Urothelium cell line (cell line): ENCODE results near the gene SRSF11.

Experiments
- DNase-seq: peaks from one replicate; pipeline ENCODE4 v3.0.0; 2011; ENCODE audit warnings: low spot score, mixed read lengths
- FAIRE-seq: peaks from 2 replicates; lab custom pipeline; 2011; peaks lifted over from hg19 to GRCh38; lab: Jason Lieb, UNC

SRSF11 gene

GRCh38 chr1:70220517-70221237 is 503 bp upstream of the SRSF11 start:
- FAIRE-seq (no peak), DNase-seq (peak; percentile 2)

GRCh38 chr1:70222716-70223235 is 1.6 kb downstream of the SRSF11 start:
- no peak for DNase-seq
- no peak for FAIRE-seq

DNA sequence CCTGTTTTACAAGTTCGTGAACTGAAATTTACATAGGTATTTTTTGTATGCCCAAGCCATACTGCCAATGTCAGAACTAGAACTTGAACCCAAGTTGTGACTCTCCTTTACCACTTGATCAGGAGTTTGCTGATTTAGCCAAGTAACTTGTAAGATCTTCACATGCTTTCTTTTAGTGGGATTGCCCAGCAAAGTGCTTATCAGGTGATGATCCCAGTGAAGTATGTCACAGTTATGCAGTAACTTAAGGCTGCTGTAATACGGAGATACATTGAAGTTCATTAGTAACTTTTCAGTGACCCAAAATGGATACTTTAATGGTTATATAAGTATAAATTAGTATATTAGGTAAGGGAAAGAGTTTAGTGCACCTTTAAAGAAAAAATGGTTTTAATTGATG is 3.8 kb downstream of the SRSF11 start:
- no peak for FAIRE-seq
- DNase-seq: no peak

GRCh38 chr1:70227439-70227838 is 6.3 kb downstream of the SRSF11 start:
- FAIRE-seq: no peak
- no peak for DNase-seq

DNA sequence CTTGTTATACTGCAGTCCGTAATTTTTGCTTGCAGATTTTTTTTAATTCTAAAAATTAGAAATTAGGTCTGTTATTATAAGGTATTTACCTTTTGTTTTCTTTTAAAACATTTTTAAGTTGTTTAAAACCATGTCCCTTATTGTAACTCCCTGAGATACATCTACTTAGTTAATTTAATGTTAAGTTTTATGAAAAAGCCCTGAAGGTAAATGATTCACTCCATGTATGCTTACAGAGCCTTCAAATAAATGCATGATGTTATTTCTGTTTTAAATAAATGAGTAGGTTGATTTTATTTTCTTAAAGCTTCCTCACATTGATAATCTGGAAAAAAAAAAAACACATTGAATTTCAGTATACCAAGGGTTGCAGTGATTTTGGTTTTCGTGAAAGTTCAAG is 7.5 kb downstream of the SRSF11 start:
- FAIRE-seq (no peak), DNase-seq (no peak)

GRCh38 chr1:70231475-70231874 is 10.3 kb downstream of the SRSF11 start:
- DNase-seq (no peak), FAIRE-seq (no peak)

GRCh38 chr1:70234733-70235132 is 13.6 kb downstream of the SRSF11 start:
- DNase-seq (no peak), FAIRE-seq (no peak)

DNA sequence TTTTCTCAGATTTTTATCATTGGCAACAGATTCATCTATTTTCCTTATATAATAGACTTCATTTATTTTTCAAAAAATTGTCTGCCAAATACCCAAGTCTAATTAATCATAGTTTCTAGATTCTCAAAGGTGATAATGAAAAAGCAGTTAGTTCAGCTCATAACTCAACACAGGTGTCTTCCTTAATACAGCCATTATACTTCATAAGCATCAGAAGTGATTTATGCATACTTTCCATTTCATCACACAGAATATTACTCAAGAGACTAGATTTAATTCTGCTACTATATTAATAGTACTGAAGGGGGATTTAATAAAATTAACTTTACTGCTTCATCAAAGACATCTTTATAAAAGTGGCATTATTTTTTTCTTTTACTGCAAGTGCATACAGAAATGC is 18.8 kb downstream of the SRSF11 start:
- FAIRE-seq: no peak
- no peak for DNase-seq

GRCh38 chr1:70247122-70247521 is 25.9 kb downstream of the SRSF11 start:
- FAIRE-seq (no peak), DNase-seq (no peak)

- DNase-seq (no peak), FAIRE-seq (no peak)
Observed at GRCh38 chr1:70247768-70248167, 26.6 kb downstream of the SRSF11 start.

DNA sequence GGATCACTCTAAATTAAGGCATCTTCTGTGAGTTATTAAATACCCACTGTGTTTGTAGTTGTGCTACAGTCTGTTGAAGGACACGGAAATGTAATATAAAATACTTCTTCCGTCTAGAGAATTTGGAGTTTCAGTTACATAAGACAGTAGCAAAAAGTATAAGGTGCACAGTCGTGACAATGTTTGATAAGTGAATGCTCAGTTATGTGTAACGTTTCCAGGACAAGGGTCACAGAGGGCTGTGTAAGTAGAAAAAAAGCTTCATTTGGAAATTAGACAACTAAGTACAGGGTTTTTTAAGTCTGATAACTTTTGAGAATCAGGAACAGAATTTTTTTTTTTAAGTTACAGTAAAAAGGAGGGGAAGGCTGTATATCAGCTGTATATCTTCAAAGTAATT is 27.5 kb downstream of the SRSF11 start:
- no peak for DNase-seq
- no peak for FAIRE-seq

DNA sequence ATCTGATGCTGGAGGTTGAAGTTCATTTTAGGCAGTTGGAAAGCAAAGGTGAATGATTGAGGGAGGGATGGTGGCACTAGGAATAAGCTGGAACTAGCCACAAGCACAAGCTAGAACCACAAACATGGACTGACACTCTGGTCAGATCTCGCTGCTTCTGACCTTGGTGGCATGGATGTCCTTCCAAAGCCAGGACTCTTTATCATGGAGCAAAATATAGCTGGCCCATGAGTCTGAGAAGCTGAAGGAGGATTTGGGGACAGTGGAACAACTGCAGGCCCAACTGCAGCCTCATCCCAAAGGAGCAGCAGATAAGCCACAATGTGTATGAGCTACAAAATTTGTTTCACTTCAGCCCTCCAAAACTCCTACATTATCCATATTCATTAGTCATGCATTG is 35.5 kb downstream of the SRSF11 start:
- DNase-seq (no peak), FAIRE-seq (no peak)

GRCh38 chr1:70264839-70265238 is 43.7 kb downstream of the SRSF11 start:
- DNase-seq (no peak), FAIRE-seq (no peak)

DNA sequence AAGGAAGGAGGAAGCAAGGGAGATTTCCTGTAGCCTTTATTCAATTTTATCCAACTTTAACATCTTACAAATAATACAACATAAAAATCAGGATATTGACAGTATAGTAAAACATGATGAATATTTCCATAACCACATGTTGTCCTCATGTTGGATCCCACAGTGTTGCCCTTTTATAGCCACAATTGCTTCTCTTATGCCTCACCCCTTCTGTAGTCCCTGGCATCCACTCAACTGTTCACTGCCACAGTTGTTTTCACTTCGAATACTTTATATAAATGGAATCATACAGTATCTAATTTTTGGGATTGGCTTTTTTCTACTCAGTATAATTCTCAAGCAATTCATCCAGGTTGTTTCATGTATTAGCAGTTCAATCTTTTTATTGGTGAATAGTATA is 44.8 kb downstream of the SRSF11 start:
- FAIRE-seq: no peak
- DNase-seq: no peak

DNA sequence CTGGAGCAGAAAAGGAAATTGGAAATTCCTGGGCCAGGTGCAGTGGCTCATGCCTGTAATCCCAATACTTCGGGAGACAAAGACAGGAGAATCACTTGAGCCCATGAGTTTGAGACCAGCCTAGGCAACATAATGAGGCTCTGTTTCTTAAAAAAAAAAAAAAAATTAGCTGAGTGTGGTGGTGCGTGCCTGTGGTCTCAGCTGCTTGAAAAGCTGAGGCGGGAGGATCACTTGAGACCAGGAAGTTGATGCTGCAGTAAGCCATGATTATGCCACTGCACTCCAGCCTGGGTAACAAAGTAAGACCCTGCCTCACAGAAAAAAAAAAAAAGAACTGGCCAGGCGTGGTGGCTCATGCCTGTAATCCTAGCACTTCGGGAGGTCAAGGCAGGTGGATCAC is 56.7 kb downstream of the SRSF11 start:
- FAIRE-seq (no peak), DNase-seq (no peak)

- no peak for DNase-seq
- no peak for FAIRE-seq
Observed at GRCh38 chr1:70278710-70279109, 57.5 kb downstream of the SRSF11 start.

- FAIRE-seq: no peak
Observed at GRCh38 chr1:70284366-70284765, 63.2 kb downstream of the SRSF11 start.

GRCh38 chr1:70286453-70286852 is 65.3 kb downstream of the SRSF11 start:
- DNase-seq: no peak

More at GRCh38 chr1:70284366-70284765, 63.2 kb downstream of the SRSF11 start:
- DNase-seq: no peak

DNA sequence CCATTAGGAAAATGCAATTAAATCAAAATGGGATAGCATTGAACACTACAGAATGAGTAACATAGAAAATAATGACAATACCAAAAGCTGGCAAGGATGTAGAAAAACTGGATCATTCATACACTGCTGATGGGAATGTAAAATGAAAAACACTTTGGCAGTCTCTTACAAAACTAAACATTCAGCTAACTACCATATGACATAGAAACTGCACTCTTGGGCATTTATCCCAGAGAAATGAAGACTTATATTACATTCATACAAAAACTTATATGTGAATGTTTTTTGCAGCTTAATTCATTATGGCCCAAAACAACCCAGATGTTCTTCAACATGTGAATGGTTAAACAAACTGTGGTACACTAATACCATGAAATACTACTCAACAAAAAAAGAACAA is 67.0 kb downstream of the SRSF11 start:
- no peak for FAIRE-seq

More at GRCh38 chr1:70286453-70286852, 65.3 kb downstream of the SRSF11 start:
- no peak for FAIRE-seq

GRCh38 chr1:70290218-70290617 is 69.0 kb downstream of the SRSF11 start:
- DNase-seq: no peak
- FAIRE-seq: no peak

More for the DNA sequence above, 67.0 kb downstream of the SRSF11 start:
- DNase-seq: no peak

- no peak for FAIRE-seq
- DNase-seq: no peak
Observed at GRCh38 chr1:70293186-70293843, 72.1 kb downstream of the SRSF11 start.

GRCh38 chr1:70295749-70296148 is 74.6 kb downstream of the SRSF11 start:
- DNase-seq (no peak), FAIRE-seq (no peak)
